Measurements from ENCODE around the gene UBXN4. TPM values are rescaled to one million over a fixed set of nuclear protein-coding genes. Genes with fewer than 3 reads are reported as not detected.

The UBXN4 gene
- total RNA-seq (2012; rRNA removed) (49.1 and 64.7 TPM in 2 replicates), polyA plus RNA-seq (2012; rRNA removed) (39.1 and 48.1 TPM in 2 replicates), Bru-seq, nascent RNA (percentile 92 among the genes with signal in this experiment), BruChase-seq, experiment 1, labeled RNA remaining after a 6-hour chase (percentile 95 among the genes with signal in this experiment), BruChase-seq, experiment 2, labeled RNA remaining after a 2-hour chase (percentile 94 among the genes with signal in this experiment)
- 8.1 and 14.9 TPM in 2 replicates for polyA plus RNA-seq (2012; cell fraction: cytosol; rRNA removed)
- 19.8 and 128 TPM in 2 replicates for polyA plus RNA-seq (2012; cell fraction: nucleus; rRNA removed; ENCODE audit: low replicate concordance)
- long read RNA-seq, full-length matches to known transcripts, result 33 of 131 reads
- long read RNA-seq, partial matches to known transcripts, result 79 of 131 reads
- long read RNA-seq, other reads (novel, unspliced or antisense), result 19 of 131 reads

GRCh38 chr2:135741395-135742324 is at the start of gene UBXN4:
TSS of gene UBXN4 (plus strand) at chr2:135741855. CDS start at chr2:135741930, 75 bp downstream.
- Histone ChIP-seq H4K20me1 (ENCODE audit: insufficient read depth, low read length) (peaks cover 25% of the 10 kb centered on the region; the same call in 1 of the 2 replicates), H4K91ac (ENCODE audit: insufficient read depth, low read depth, low read length) (peak within 1 kb of the TSS; percentile 86), H3K4ac (ENCODE audit: low read depth, low read length) (peak within 1 kb of the TSS; percentile 98), H3K79me1 (ENCODE audit: low read depth in 1 of 2, low read length in 2 of 2) (peaks cover 7 to 21% of the 10 kb centered on the region in 2 experiments; a peak in 3 of 4 replicates), H3K27me3 (ENCODE audit: control insufficient read depth, insufficient read depth, low read length) (no peaks in the 10 kb centered on the region), H2AK5ac (ENCODE audit: low read depth, low read length) (peak within 1 kb of the TSS; percentile 88; the same call in 1 of the 2 replicates), H3K18ac (ENCODE audit: low read depth, low read length) (peak within 1 kb of the TSS; percentile 53), H4K5ac (ENCODE audit: low read depth, low read length) (peak within 1 kb of the TSS; percentile 79), H2BK120ac (ENCODE audit: low read depth, low read length) (peak within 1 kb of the TSS; percentile 85), H3K4me3 (ENCODE audit: insufficient read depth, low read depth, low read length) (peak within 1 kb of the TSS; percentile 83), H2AFZ (replicated peaks; ENCODE audit: low read length, poor library complexity) (peak within 1 kb of the TSS; percentile 95), H2AK9ac (replicated peaks; ENCODE audit: low read depth, low read length, poor library complexity) (peak within 1 kb of the TSS; percentile 96), H2BK20ac (ENCODE audit: low read depth, low read length) (peak within 1 kb of the TSS; percentile 65), H3K14ac (replicated peaks; ENCODE audit: low read depth, low read length) (peak within 1 kb of the TSS; percentile 98), H3K9me3 (ENCODE audit: control insufficient read depth, insufficient read depth, low read length) (no peaks in the 10 kb centered on the region), H3K23ac (ENCODE audit: low read depth, low read length) (peak within 1 kb of the TSS; percentile 95), H2BK5ac (ENCODE audit: low read depth, low read length, poor library complexity, severe bottlenecking) (peak within 1 kb of the TSS; percentile 97), H3K27ac (ENCODE audit: insufficient read depth, low read length) (peak within 1 kb of the TSS; percentile 100), H3K4me2 (ENCODE audit: low read depth, low read length) (peak within 1 kb of the TSS; percentile 48; the same call in 1 of the 2 replicates), H3K36me3 (ENCODE audit: control insufficient read depth, insufficient read depth, low read length) (peaks cover 3% of the 10 kb centered on the region), H3K9ac (ENCODE audit: low read depth, low read length) (peak within 1 kb of the TSS; percentile 100), H4K8ac (ENCODE audit: low read depth in 2 of 2, low read length in 2 of 2) (peak within 1 kb of the TSS; percentile 64 to 99), H3K56ac (ENCODE audit: extremely low read depth, insufficient read depth, low read length) (peak within 1 kb of the TSS; percentile 82), H3K4me1 (ENCODE audit: control insufficient read depth, insufficient read depth, low read length) (peaks cover 8% of the 10 kb centered on the region), H2BK15ac (ENCODE audit: low read depth, low read length) (peak within 1 kb of the TSS; percentile 1; the same call in 1 of the 3 replicates), H3K9me1 (ENCODE audit: insufficient read depth, low read length) (peaks cover 3% of the 10 kb centered on the region; the same call in 1 of the 2 replicates)
- POLR2A ChIA-PET (ENCODE audit: unreplicated experiment), result interaction anchor here (0.6 to 1.0 kb wide), 2 partner anchors 15 to 95 kb away, joined by 3 read pairs; partner anchors contain the start of gene LCT
- DNase-seq (peak; percentile 99), ATAC-seq (ENCODE audit: low read depth) (peak; percentile 90)
- BruUV-seq (replicated peaks), result no TSS peak
- WGBS, 2 experiments (ENCODE audit: extremely low coverage in 2 of 2, insufficient read length in 1 of 2), result 0% methylated on average over 39 of the region's 93 CpGs; no CpG with 5 or more reads in 1 of the 2 experiments
- in situ Hi-C loops (cut with MboI; ENCODE audit: low sequenced_read_pairs), result no loop called here
- intact Hi-C loops (cut with micrococcal nuclease), result loop anchor here (5.0 kb wide), 1 partner anchor 689 kb away; the partner anchor contains the start of gene RAB3GAP1
- dilution Hi-C loops (cut with HindIII; ENCODE audit: low sequenced_read_pairs, unreplicated experiment), result no loop called here
- CTCF ChIA-PET, result interaction anchor here (0.5 to 1.7 kb wide), 4 partner anchors 9 to 740 kb away, joined by 3 to 6 read pairs (median 4); no protein-coding TSS in a partner anchor
- TF ChIP-seq MAZ (IDR thresholded peaks at IDR 0.05; ENCODE audit: borderline replicate concordance, low read depth, low read length) (peak; percentile 97), USF2 (IDR thresholded peaks at IDR 0.05; ENCODE audit: low read depth, low read length) (no peak), ELK1 (IDR thresholded peaks at IDR 0.05; ENCODE audit: borderline replicate concordance, low read depth, low read length) (no peak), NFE2L2 (IDR thresholded peaks at IDR 0.05; ENCODE audit: low read depth, low read length) (no peak), RFX5 (IDR thresholded peaks at IDR 0.05; ENCODE audit: low read depth, low read length) (no peak), POLR2A (IDR thresholded peaks at IDR 0.05; ENCODE audit: low read depth, low read length) (peak; percentile 94), CTCF (conservative IDR thresholded peaks at IDR 0.05; ENCODE audit: low read depth, low read length) (peak; percentile 54), MAFK (IDR thresholded peaks at IDR 0.05; ENCODE audit: low read depth, low read length) (no peak), BHLHE40 (IDR thresholded peaks at IDR 0.05; ENCODE audit: low read depth, low read length) (peak; percentile 75), MXI1 (IDR thresholded peaks at IDR 0.05; ENCODE audit: borderline replicate concordance, low read depth, low read length) (peak; percentile 83; the same call in 1 of the 2 replicates)

Measured in IMR-90 (cell line).